ENCODE data around the gene PRSS48. TPM values are rescaled to one million over a fixed set of nuclear protein-coding genes. Genes with fewer than 3 reads are reported as not detected.
A peak's percentile ranks its signal among the peaks of the same experiment; 100 is the strongest.

The PRSS48 gene
- not detected for polyA plus RNA-seq (2013, experiment 1 of 2)
- polyA plus RNA-seq (2013, experiment 2 of 2): not detected

GRCh38 chr4:151276787-151277562 is at the start of gene PRSS48:
Gene PRSS48 (plus strand): TSS chr4:151277161. CDS start chr4:151277173, 12 bp downstream.
- H2BK5ac ChIP-seq (ENCODE audit: low read length): no peak within 1 kb of the TSS
- H3K27me3 ChIP-seq (ENCODE audit: insufficient read depth, low read length, poor library complexity): no peaks in the 10 kb centered on the region
- no peak within 1 kb of the TSS for H3K9ac ChIP-seq (ENCODE audit: low read length)
- H3K56ac ChIP-seq (ENCODE audit: low read length): no peak within 1 kb of the TSS
- no peak within 1 kb of the TSS for H3K18ac ChIP-seq (ENCODE audit: low read length)
- no peak within 1 kb of the TSS for H2BK15ac ChIP-seq (replicated peaks; ENCODE audit: low read depth)
- no peaks in the 10 kb centered on the region for H3K4me1 ChIP-seq (ENCODE audit: control insufficient read depth, low read depth, low read length)
- H4K5ac ChIP-seq (ENCODE audit: low read length): no peak within 1 kb of the TSS
- no peak within 1 kb of the TSS for H2BK120ac ChIP-seq (ENCODE audit: low read depth, low read length)
- no peak within 1 kb of the TSS for H3K4me2 ChIP-seq (ENCODE audit: low read length)
- H3K4me3 ChIP-seq (ENCODE audit: low read length): no peak within 1 kb of the TSS
- WGBS (ENCODE audit: extremely low coverage, insufficient coverage, low lambda C conversion rate): no CpG with 5 or more reads among the region's 7 CpGs
- H3K36me3 ChIP-seq (ENCODE audit: control insufficient read depth, insufficient read depth, low read length): no peaks in the 10 kb centered on the region
- DNase-seq: peak; percentile 95
- no peak within 1 kb of the TSS for H3K27ac ChIP-seq (ENCODE audit: low read depth, low read length)
- H3K4ac ChIP-seq (ENCODE audit: low read depth, low read length): no peak within 1 kb of the TSS
- H3K23ac ChIP-seq (ENCODE audit: low read length): no peak within 1 kb of the TSS
- H3K79me1 ChIP-seq (ENCODE audit: low read length): peaks cover 6% of the 10 kb centered on the region
- no peak within 1 kb of the TSS for H2AK5ac ChIP-seq (ENCODE audit: low read length)
- H3K79me2 ChIP-seq (ENCODE audit: control insufficient read depth, insufficient read depth, low read length): peaks cover 17% of the 10 kb centered on the region
- no peak within 1 kb of the TSS for H4K8ac ChIP-seq (ENCODE audit: low read depth, low read length)

GRCh38 chr4:151227172-151227571 is 49.8 kb upstream of the PRSS48 start:
- Histone ChIP-seq H3K4ac (ENCODE audit: low read depth, low read length) (no peak overlapping the region), H3K4me1 (ENCODE audit: control insufficient read depth, low read depth, low read length) (peaks cover 2% of the 10 kb centered on the region), H2BK15ac (replicated peaks; ENCODE audit: low read depth) (no peak overlapping the region), H3K79me1 (ENCODE audit: low read length) (peaks cover 2% of the 10 kb centered on the region), H3K79me2 (ENCODE audit: control insufficient read depth, insufficient read depth, low read length) (no peaks in the 10 kb centered on the region), H3K27ac (ENCODE audit: low read depth, low read length) (no peak overlapping the region), H3K27me3 (ENCODE audit: insufficient read depth, low read length, poor library complexity) (no peaks in the 10 kb centered on the region), H2BK5ac (ENCODE audit: low read length) (no peak overlapping the region), H3K4me3 (ENCODE audit: low read length) (no peak overlapping the region), H3K23ac (ENCODE audit: low read length) (no peak overlapping the region), H4K8ac (ENCODE audit: low read depth, low read length) (no peak overlapping the region), H3K18ac (ENCODE audit: low read length) (no peak overlapping the region), H3K56ac (ENCODE audit: low read length) (no peak overlapping the region), H3K9ac (ENCODE audit: low read length) (no peak overlapping the region), H3K4me2 (ENCODE audit: low read length) (no peak overlapping the region), H2BK120ac (ENCODE audit: low read depth, low read length) (no peak overlapping the region), H3K36me3 (ENCODE audit: control insufficient read depth, insufficient read depth, low read length) (no peaks in the 10 kb centered on the region), H4K5ac (ENCODE audit: low read length) (no peak overlapping the region), H2AK5ac (ENCODE audit: low read length) (no peak overlapping the region)
- no peak for DNase-seq
- no CpG with 5 or more reads among the region's 1 CpG for WGBS (ENCODE audit: extremely low coverage, insufficient coverage, low lambda C conversion rate)

GRCh38 chr4:151227731-151228130 is 49.2 kb upstream of the PRSS48 start:
- peaks cover 2% of the 10 kb centered on the region for H3K79me1 ChIP-seq (ENCODE audit: low read length)
- no peak overlapping the region for H4K8ac ChIP-seq (ENCODE audit: low read depth, low read length)
- no peaks in the 10 kb centered on the region for H3K36me3 ChIP-seq (ENCODE audit: control insufficient read depth, insufficient read depth, low read length)
- no peak overlapping the region for H2BK15ac ChIP-seq (replicated peaks; ENCODE audit: low read depth)
- no peaks in the 10 kb centered on the region for H3K27me3 ChIP-seq (ENCODE audit: insufficient read depth, low read length, poor library complexity)
- no peak overlapping the region for H3K4me3 ChIP-seq (ENCODE audit: low read length)
- no peak overlapping the region for H3K27ac ChIP-seq (ENCODE audit: low read depth, low read length)
- no peak overlapping the region for H3K4me2 ChIP-seq (ENCODE audit: low read length)
- no peak overlapping the region for H3K9ac ChIP-seq (ENCODE audit: low read length)
- no peak overlapping the region for H3K4ac ChIP-seq (ENCODE audit: low read depth, low read length)
- WGBS (ENCODE audit: extremely low coverage, insufficient coverage, low lambda C conversion rate): no CpG with 5 or more reads among the region's 3 CpGs
- H3K79me2 ChIP-seq (ENCODE audit: control insufficient read depth, insufficient read depth, low read length): no peaks in the 10 kb centered on the region
- H4K5ac ChIP-seq (ENCODE audit: low read length): no peak overlapping the region
- no peak overlapping the region for H2BK5ac ChIP-seq (ENCODE audit: low read length)
- H2BK120ac ChIP-seq (ENCODE audit: low read depth, low read length): no peak overlapping the region
- peaks cover 2% of the 10 kb centered on the region for H3K4me1 ChIP-seq (ENCODE audit: control insufficient read depth, low read depth, low read length)
- no peak overlapping the region for H2AK5ac ChIP-seq (ENCODE audit: low read length)
- no peak overlapping the region for H3K23ac ChIP-seq (ENCODE audit: low read length)
- no peak overlapping the region for H3K56ac ChIP-seq (ENCODE audit: low read length)
- no peak overlapping the region for H3K18ac ChIP-seq (ENCODE audit: low read length)
- peak; percentile 57 for DNase-seq

GRCh38 chr4:151228189-151229119 is 48.5 kb upstream of the PRSS48 start:
- Histone ChIP-seq H3K56ac (ENCODE audit: low read length) (no peak overlapping the region), H2BK120ac (ENCODE audit: low read depth, low read length) (no peak overlapping the region), H3K18ac (ENCODE audit: low read length) (no peak overlapping the region), H2AK5ac (ENCODE audit: low read length) (no peak overlapping the region), H3K9ac (ENCODE audit: low read length) (no peak overlapping the region), H3K79me2 (ENCODE audit: control insufficient read depth, insufficient read depth, low read length) (no peaks in the 10 kb centered on the region), H2BK15ac (replicated peaks; ENCODE audit: low read depth) (no peak overlapping the region), H3K27ac (ENCODE audit: low read depth, low read length) (no peak overlapping the region), H3K4ac (ENCODE audit: low read depth, low read length) (no peak overlapping the region), H4K5ac (ENCODE audit: low read length) (no peak overlapping the region), H2BK5ac (ENCODE audit: low read length) (no peak overlapping the region), H3K4me2 (ENCODE audit: low read length) (no peak overlapping the region), H3K4me3 (ENCODE audit: low read length) (no peak overlapping the region), H4K8ac (ENCODE audit: low read depth, low read length) (no peak overlapping the region), H3K23ac (ENCODE audit: low read length) (no peak overlapping the region), H3K36me3 (ENCODE audit: control insufficient read depth, insufficient read depth, low read length) (no peaks in the 10 kb centered on the region), H3K27me3 (ENCODE audit: insufficient read depth, low read length, poor library complexity) (no peaks in the 10 kb centered on the region), H3K79me1 (ENCODE audit: low read length) (peaks cover 2% of the 10 kb centered on the region), H3K4me1 (ENCODE audit: control insufficient read depth, low read depth, low read length) (peaks cover 2% of the 10 kb centered on the region)
- DNase-seq: no peak
- WGBS (ENCODE audit: extremely low coverage, insufficient coverage, low lambda C conversion rate): no CpG with 5 or more reads among the region's 6 CpGs

GRCh38 chr4:151231915-151232595 is 44.9 kb upstream of the PRSS48 start:
- H3K23ac ChIP-seq (ENCODE audit: low read length): no peak overlapping the region
- H4K5ac ChIP-seq (ENCODE audit: low read length): no peak overlapping the region
- H3K27me3 ChIP-seq (ENCODE audit: insufficient read depth, low read length, poor library complexity): no peaks in the 10 kb centered on the region
- no peak overlapping the region for H3K4me3 ChIP-seq (ENCODE audit: low read length)
- H3K27ac ChIP-seq (ENCODE audit: low read depth, low read length): no peak overlapping the region
- H3K4me2 ChIP-seq (ENCODE audit: low read length): no peak overlapping the region
- H2BK5ac ChIP-seq (ENCODE audit: low read length): no peak overlapping the region
- no peak overlapping the region for H2BK120ac ChIP-seq (ENCODE audit: low read depth, low read length)
- H3K56ac ChIP-seq (ENCODE audit: low read length): no peak overlapping the region
- no peaks in the 10 kb centered on the region for H3K79me2 ChIP-seq (ENCODE audit: control insufficient read depth, insufficient read depth, low read length)
- no peak overlapping the region for H3K9ac ChIP-seq (ENCODE audit: low read length)
- no peaks in the 10 kb centered on the region for H3K36me3 ChIP-seq (ENCODE audit: control insufficient read depth, insufficient read depth, low read length)
- H2AK5ac ChIP-seq (ENCODE audit: low read length): no peak overlapping the region
- H3K79me1 ChIP-seq (ENCODE audit: low read length): peaks cover 4% of the 10 kb centered on the region
- no peak overlapping the region for H3K4ac ChIP-seq (ENCODE audit: low read depth, low read length)
- no peak overlapping the region for H3K18ac ChIP-seq (ENCODE audit: low read length)
- no peak for DNase-seq
- H3K4me1 ChIP-seq (ENCODE audit: control insufficient read depth, low read depth, low read length): peaks cover 2% of the 10 kb centered on the region
- no CpG with 5 or more reads among the region's 7 CpGs for WGBS (ENCODE audit: extremely low coverage, insufficient coverage, low lambda C conversion rate)
- no peak overlapping the region for H4K8ac ChIP-seq (ENCODE audit: low read depth, low read length)
- H2BK15ac ChIP-seq (replicated peaks; ENCODE audit: low read depth): no peak overlapping the region
